Spleen (tissue), 7 donors: ENCODE results near the gene INSYN1.
A peak's percentile ranks its signal among the peaks of the same experiment; 100 is the strongest.

Source experiments
- POLR2AphosphoS5 ChIP-seq, 3 donors: sonication (generic); formaldehyde crosslinking; IDR thresholded peaks; one replicate each; pipeline ENCODE4 v1.5.1; 2017; ENCODE audit warnings: antibody characterized with exemption in 3 of 3
- TF ChIP-seq, protein P1 (sequence below), 11 experiments: fragments of 200-600 bp in 7 of 11; fragments of 450-650 bp in 4 of 11; sonication (generic) in 4 of 11; IDR thresholded peaks in 8 of 11; conservative IDR thresholded peaks in 3 of 11; 1 replicate in 7 of 11; 2 replicates in 4 of 11; pipeline versions ENCODE4 v1.4.0 to v1.8.0; 2016 to 2021; ENCODE audit warnings: antibody characterized with exemption in 11 of 11, inconsistent platforms in 4 of 11, mild to moderate bottlenecking in 1 of 11
- donor health status: DM: no; HTN: no; CAD: no; lungs with moderate emphysema.
- donor health status: DM: no; HTN: no; CAD: no.
- donor health status: DM: no; HTN: no; CAD: no.

DNA sequence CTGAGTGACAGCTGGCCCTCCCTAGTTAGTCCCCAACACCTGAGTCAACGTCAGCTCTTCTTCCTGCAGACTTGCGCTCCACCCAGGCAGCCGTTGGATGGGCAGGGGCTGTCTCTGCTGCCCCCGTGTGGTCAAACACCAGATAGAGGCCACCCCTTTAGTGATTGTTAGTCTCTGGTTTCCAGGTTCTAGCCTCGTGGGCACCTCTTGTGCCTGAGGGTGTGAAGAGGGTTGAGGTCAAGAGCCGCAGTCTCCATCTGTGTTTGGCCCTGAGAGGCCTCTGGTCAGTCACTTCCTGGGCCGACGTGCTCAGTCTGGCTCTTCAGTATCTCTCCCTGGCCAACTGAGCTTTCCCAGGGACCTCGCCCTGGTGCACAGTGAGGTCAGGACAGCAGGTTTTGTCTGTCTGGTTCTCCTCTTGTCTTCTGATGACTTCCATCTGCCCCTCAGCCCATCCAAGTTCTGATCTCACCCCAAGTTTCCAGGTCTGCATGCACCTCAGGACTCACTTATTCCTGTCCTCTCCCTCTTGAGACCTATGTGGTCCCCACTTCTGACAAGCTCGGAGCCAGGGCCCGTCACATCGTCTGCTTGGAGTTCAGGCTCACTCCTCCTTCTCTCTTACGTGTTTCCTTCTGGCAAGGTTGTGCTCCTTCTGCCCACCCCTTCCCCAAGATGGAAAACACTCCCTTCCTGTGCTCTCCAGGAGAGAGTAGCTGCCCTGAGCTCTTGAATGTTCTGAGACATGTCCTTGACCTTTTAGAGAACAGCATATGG lies 48.1 kb downstream of the INSYN1 start:
- peak in 1 of 3 donors; percentile 13 for TF ChIP-seq POLR2AphosphoS5 (IDR thresholded peaks at IDR 0.05)
- TF ChIP-seq, protein P1, sequence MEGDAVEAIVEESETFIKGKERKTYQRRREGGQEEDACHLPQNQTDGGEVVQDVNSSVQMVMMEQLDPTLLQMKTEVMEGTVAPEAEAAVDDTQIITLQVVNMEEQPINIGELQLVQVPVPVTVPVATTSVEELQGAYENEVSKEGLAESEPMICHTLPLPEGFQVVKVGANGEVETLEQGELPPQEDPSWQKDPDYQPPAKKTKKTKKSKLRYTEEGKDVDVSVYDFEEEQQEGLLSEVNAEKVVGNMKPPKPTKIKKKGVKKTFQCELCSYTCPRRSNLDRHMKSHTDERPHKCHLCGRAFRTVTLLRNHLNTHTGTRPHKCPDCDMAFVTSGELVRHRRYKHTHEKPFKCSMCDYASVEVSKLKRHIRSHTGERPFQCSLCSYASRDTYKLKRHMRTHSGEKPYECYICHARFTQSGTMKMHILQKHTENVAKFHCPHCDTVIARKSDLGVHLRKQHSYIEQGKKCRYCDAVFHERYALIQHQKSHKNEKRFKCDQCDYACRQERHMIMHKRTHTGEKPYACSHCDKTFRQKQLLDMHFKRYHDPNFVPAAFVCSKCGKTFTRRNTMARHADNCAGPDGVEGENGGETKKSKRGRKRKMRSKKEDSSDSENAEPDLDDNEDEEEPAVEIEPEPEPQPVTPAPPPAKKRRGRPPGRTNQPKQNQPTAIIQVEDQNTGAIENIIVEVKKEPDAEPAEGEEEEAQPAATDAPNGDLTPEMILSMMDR (IDR thresholded peaks at IDR 0.05 in 8 of 11, conservative IDR thresholded peaks at IDR 0.05 in 3 of 11) = peak; percentile 31 to 84 (median 68)
